ENCODE measurements around the gene FANCC.

Gene FANCC

GRCh38 chr9:95125652-95126051 is 191.9 kb downstream of the FANCC start:
- no peak overlapping the region for H3K4me3 Mint-ChIP-seq
- H3K9me3 Mint-ChIP-seq = no peaks in the 10 kb centered on the region
- peaks cover 31% of the 10 kb centered on the region for H3K4me1 Mint-ChIP-seq
- peaks cover 5% of the 10 kb centered on the region for H3K36me3 Mint-ChIP-seq (ENCODE audit: low read depth)
- no peak overlapping the region for H3K27ac Mint-ChIP-seq
- H3K27me3 Mint-ChIP-seq (ENCODE audit: low read depth, poor library complexity) = peaks cover 11% of the 10 kb centered on the region
- no peak for TF ChIP-seq CTCF (IDR thresholded peaks at IDR 0.05)
- DNase-seq = peak; percentile 24

DNA sequence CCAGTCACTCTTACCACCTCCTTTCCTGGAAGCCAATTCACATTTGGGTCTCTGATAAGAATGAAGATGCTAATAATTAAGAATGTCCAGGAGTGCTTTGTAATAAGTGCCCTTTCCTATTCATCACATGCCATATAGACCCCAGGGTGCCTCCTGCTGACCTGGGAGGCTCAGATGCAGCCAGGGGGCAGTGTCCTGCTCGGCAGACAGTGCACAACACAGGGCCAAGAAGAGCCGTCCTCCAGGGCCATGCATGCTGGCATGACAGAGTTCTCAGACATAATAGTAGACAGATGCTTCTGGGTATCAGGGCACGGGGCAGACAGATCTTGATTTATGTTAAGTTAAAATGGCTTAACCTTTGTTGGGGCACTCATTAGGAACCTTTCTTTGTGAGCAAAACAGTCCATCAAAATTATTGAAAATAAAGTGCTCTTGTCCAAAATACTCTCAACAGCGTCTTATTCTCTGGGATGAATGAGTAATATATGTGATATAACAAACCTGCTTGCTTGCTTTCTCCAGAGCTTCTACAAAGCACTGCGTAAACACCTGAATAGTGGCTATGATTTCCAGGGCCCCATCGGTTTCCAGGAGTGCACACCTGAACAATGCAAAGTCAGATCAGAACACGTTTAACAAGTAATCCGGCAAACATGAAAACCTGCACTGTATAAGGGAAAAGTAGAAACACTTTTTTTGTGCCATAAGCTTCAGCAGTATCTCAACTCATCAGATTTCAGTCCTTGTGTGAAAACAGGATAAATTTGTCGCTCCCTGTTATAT is 192.7 kb downstream of the FANCC start:
- TF ChIP-seq CTCF (IDR thresholded peaks at IDR 0.05) = peak; percentile 27
- H3K9me3 Mint-ChIP-seq = no peaks in the 10 kb centered on the region
- H3K36me3 Mint-ChIP-seq (ENCODE audit: low read depth) = peaks cover 5% of the 10 kb centered on the region
- H3K4me3 Mint-ChIP-seq = no peak overlapping the region
- peak overlapping the region; percentile 83 for H3K27ac Mint-ChIP-seq
- peaks cover 25% of the 10 kb centered on the region for H3K4me1 Mint-ChIP-seq
- H3K27me3 Mint-ChIP-seq (ENCODE audit: low read depth, poor library complexity) = peaks cover 11% of the 10 kb centered on the region
- DNase-seq = no peak

GRCh38 chr9:95120781-95121370 is 196.6 kb downstream of the FANCC start:
- no peak for TF ChIP-seq CTCF (IDR thresholded peaks at IDR 0.05)
- Mint-ChIP-seq H3K9me3 (no peaks in the 10 kb centered on the region), H3K4me1 (peaks cover 16% of the 10 kb centered on the region), H3K27ac (no peak overlapping the region), H3K36me3 (ENCODE audit: low read depth) (peaks cover 5% of the 10 kb centered on the region), H3K27me3 (ENCODE audit: low read depth, poor library complexity) (peaks cover 11% of the 10 kb centered on the region), H3K4me3 (no peak overlapping the region)
- no peak for DNase-seq

- peaks cover 14% of the 10 kb centered on the region for H3K36me3 Mint-ChIP-seq (ENCODE audit: low read depth)
- H3K9me3 Mint-ChIP-seq = no peaks in the 10 kb centered on the region
- no peaks in the 10 kb centered on the region for H3K4me1 Mint-ChIP-seq
- peaks cover 10% of the 10 kb centered on the region for H3K27me3 Mint-ChIP-seq (ENCODE audit: low read depth, poor library complexity)
- no peak for TF ChIP-seq CTCF (IDR thresholded peaks at IDR 0.05)
- H3K4me3 Mint-ChIP-seq = no peak overlapping the region
- no peak overlapping the region for H3K27ac Mint-ChIP-seq
- no peak for DNase-seq
Observed at GRCh38 chr9:95118596-95118995, 198.9 kb downstream of the FANCC start.

DNA sequence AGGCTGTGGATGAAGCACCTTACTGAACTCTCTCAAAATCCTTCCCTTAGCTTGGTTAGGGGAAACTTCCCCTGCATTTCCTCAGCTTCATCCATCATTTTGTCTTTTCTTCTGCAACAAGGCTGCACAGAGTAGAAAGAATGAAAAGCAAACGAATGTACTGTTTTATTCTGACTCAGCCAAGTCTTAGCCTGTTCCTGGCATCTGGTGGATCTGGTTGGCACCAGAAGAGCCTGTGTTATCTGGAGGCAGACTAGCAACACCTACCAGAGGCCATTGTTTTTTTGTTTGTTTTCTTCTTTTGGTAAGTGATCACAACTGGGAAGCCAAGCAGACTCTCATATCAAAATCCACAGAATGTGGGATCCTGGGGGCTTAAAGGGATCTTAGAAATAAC is 200.7 kb downstream of the FANCC start:
- Mint-ChIP-seq H3K9me3 (no peaks in the 10 kb centered on the region), H3K4me1 (no peaks in the 10 kb centered on the region), H3K4me3 (no peak overlapping the region), H3K27ac (no peak overlapping the region), H3K36me3 (ENCODE audit: low read depth) (peaks cover 30% of the 10 kb centered on the region), H3K27me3 (ENCODE audit: low read depth, poor library complexity) (peaks cover 4% of the 10 kb centered on the region)
- no peak for TF ChIP-seq CTCF (IDR thresholded peaks at IDR 0.05)
- no peak for DNase-seq

Measured in nephron progenitor cell (in vitro differentiated cells).